GM12891 (cell line): ENCODE results near the gene UGT1A8.

Experiments
- POLR2A ChIP-seq: IDR thresholded peaks from 2 replicates; pipeline ENCODE4 v1.6.1; 2011; ENCODE audit warnings: low read depth, low read length, control low read depth
- POLR2AphosphoS5 ChIP-seq: IDR thresholded peaks from 2 replicates; pipeline ENCODE4 v1.6.1; 2011; ENCODE audit warnings: low read depth, low read length, control low read depth
- TAF1 ChIP-seq: IDR thresholded peaks from 2 replicates; pipeline ENCODE4 v1.6.1; 2011; ENCODE audit warnings: low read depth, low read length, control low read depth

DNA sequence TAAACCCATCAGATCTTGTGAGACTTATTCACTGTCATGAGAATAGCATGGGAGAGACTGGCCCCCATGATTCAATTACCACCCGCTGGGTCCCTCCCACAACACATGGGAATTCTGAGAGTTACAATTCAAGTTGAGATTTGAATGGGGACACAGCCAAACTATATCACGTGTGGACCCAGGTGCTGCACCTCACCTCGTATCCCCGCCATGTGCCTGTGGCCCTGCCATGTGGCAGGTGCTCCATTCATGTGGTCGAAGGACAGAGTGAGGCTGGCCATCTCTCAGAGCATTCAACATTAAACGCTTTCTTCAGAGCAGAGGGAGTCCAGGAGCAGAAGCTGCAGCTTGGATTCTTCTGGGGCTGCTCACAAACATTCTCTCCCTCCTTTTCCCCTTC, 193.0 kb downstream of the UGT1A8 start:
- TF ChIP-seq POLR2A (no peak), POLR2AphosphoS5 (no peak), TAF1 (no peak)
